Fibroblast of peridontal ligament (primary cell): ENCODE results near the gene BBOF1.

ENCODE experiments used
- DNase-seq: peaks from one replicate; pipeline ENCODE4 v3.0.0-alpha.2; 2010; ENCODE audit errors: extremely low read depth

The BBOF1 gene

DNA sequence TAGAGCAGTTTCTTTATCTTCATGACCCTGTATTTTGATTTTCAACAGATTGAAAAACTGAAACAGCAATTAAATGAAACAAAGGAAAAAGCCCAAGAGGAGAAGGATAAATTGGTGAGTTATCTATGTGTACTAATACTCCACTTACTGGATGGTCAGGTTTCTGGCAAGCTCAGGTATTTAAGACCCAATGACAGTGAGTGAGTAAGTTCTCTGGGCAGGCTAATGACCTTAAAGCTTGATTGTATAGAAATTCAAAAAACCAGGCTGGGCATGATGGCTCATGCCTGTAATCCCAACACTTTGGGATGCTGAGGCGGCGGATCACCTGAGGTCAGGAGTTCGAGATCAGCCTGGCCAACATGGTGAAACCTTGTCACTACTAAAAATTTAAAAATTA is 10.0 kb downstream of the BBOF1 start:
- no peak for DNase-seq

DNA sequence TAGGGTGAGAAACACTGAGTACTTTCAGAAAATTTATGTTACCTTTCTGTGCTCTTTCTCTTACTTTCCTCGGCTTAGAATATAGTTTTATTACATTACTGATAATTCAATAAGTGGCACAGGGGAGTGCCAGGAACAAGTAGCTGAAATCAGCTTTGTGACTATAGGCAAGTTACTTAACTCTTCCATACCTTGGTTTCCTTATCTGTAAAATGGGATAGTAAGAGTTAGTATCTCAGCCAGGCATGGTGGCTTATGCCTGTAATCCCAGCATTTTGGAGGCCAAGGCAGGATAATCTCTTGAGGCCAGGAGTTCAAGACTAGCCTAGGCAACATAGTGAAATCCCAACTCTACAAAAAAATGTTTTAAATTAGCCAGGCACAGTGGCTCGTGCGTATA is 15.4 kb downstream of the BBOF1 start:
- DNase-seq: no peak

DNA sequence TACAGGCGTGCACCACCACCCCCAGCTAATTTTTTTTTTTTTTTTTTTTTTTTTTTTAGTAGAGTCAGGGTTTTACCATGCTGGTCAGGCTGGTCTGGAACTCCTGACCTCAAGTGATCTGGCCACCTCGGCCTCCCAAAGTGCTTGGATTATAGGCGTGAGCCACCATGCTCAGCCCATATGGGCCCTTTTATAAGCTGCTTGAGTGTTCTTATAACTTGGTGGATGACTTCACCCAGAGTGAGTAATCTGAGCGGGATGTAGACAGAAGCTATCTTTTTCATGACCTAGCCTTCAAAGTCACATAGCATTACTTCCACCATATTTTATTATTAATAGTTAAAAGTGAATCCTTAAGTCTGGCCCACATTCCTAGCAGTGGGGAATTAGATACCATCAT is 16.4 kb downstream of the BBOF1 start:
- DNase-seq: peak; percentile 33

DNA sequence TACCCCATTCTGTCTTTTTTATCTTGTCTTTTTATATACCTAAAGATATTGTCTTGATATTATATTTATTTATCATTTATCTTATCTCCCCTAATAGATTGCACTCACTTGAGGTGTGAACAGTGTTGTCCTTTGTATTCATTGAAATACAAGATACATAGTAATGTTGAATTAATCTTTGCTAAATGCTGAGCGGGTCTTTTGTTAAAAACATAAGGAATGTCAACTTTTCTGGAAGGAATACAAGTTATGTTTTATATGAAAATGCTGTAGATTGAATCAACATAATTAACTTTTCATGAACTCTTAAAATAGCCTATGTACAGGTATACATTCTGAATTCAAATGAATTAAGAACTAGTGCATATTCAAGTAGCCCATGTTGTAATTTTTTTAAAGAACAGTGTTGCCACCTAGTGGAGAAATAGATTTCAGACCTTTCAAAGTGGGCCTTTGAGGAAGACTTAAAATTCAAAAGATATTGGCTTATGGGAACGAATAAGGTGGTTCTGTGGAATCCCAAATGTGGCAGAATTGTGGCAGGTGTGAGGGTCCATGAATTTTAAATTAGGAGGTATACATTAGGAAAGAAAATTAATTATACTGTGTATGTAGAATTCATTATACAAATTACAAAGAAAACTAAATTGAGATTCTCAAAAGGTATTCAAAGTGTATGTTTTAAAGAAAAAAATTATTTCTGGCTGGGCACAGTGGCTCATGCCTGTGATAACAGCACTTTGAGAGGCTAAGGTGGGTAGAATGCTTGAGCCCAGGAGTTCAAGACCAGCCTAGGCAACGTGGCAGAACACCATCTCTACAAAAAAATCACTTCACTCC is 19.1 kb downstream of the BBOF1 start:
- peak; percentile 80 for DNase-seq

DNA sequence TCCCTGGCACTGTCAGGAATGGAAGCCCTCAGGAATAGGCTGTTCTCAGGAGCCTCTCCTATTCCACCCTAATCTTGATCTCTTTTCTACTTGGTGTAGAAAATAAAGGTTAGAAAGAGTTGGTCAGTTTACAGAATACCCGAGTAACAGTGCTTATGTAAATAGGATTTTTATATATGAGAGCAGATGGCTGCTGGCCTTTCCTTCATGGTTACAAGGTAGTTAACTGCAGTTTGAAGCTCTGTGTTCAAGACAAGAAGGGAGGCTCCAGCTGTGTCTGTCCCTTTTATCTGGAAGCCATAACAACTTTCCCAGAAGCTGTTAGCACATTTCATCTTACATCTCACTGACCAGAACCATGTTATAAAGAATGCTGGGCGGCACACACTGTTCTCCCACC is 23.1 kb downstream of the BBOF1 start:
- no peak for DNase-seq

DNA sequence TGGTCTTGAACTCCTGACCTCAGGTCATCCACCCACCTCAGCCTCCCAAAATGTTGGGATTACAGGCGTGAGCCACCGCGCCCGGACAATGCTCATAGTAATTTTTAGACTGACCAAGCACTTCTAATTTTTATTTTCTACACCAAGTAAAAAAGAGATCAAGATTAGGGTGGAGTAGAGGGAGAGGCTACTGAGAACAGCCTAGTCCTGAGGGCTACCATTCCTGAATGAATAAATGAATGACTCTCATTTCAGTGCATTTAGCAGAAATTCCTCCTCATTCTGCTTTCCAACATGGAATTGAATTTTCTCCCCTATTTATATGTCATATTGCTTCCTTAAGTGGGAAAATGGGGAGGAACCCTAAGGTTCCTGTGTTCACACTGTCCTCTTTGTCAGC is 26.4 kb downstream of the BBOF1 start:
- DNase-seq: no peak

DNA sequence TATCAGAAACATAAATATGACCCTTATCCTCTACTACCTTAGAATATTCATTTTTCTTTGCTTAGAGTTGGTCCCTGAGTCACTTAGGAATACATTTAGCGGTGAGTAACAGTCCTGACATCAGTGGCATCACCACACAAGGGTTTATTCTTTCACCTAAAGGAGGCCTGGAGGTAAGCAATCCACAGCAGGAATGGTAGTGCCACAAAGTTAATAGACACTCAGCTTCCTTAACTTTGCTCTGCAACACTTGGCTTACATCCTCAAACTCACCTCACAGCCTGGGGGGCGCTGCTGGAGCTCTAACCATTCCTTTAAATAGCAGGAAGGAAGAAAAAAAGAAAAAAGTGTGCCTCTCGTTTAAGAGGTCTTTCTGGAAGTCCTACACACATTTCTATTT is 29.1 kb downstream of the BBOF1 start:
- DNase-seq: no peak

DNA sequence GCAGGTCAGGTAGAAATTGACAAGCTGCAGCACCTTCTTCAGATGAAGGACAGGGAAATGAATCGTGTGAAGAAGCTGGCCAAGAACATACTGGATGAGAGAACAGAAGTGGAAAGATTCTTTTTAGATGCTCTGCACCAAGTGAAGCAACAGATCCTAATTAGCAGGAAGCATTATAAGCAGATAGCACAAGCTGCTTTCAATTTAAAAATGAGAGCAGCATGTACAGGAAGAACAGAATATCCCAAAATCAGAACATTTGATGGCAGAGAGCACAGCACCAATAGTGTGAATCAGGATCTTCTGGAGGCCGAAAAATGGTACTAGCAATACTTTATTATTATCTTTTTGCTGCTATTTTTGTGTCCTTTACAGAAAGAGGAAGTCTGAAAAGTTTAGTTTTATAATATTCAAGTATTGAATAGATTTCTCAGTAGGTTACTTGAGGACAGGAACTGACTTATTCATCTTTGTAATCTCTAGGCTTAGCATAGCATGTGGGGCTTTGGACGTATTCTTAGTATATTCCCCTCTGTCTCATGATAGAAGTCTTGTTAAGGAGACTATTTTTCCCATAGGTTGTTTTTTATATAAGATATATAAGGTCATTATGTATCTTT is 30.8 kb downstream of the BBOF1 start:
- peak; percentile 7 for DNase-seq

DNA sequence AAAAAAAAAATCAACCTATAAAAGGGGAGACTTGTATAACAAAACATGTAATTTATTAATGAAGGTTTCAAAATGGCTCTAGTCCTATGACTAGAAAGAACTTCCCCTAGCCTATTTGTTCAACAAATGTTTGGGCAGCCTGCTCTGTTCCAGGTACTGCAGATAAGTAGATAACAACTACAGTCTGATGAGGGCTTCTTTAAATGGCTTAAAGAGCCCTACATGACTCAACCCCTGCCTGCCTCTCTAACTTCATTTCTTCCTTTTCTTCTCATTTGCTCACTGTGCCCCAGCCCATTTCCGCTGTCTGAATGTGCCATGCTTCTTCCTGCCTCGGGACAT is 43.6 kb downstream of the BBOF1 start:
- no peak for DNase-seq

DNA sequence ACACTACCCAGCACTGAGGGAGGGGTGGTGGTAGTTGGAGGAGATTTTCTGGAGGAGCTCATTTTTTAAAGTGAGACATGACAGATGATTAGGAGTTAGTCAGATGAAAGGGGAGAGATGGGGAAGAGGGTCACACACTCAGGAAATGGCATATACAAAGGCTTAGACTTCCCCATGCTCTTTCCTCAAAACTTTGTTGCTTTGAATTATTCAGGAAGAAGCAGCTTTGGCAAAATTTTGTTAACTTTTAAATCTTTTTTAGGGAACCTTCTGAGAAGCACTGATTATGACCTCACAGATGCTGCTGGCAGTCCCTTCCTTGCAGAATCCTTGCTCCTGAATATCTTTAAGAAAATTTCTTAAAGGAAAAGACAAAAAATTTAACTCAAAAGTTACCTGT is 45.3 kb downstream of the BBOF1 start:
- no peak for DNase-seq

DNA sequence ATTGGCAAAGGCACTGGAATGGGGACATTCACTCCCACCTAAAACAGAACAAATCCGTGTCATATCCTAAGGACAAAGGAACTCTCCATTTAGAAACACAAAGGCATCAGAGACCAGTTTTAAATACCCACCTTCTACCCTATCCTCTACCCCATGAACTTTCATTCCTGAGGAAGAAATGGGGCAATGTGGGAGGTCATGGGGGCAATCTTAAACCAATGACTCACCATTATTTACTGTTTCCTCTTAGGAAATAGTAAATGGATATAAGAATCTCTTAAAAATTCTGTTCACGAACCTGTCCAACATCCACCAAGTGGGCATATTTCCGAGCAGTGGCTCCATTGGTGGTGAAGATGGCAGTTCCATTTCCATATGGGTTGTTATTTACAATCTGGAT is 45.7 kb downstream of the BBOF1 start:
- no peak for DNase-seq

DNA sequence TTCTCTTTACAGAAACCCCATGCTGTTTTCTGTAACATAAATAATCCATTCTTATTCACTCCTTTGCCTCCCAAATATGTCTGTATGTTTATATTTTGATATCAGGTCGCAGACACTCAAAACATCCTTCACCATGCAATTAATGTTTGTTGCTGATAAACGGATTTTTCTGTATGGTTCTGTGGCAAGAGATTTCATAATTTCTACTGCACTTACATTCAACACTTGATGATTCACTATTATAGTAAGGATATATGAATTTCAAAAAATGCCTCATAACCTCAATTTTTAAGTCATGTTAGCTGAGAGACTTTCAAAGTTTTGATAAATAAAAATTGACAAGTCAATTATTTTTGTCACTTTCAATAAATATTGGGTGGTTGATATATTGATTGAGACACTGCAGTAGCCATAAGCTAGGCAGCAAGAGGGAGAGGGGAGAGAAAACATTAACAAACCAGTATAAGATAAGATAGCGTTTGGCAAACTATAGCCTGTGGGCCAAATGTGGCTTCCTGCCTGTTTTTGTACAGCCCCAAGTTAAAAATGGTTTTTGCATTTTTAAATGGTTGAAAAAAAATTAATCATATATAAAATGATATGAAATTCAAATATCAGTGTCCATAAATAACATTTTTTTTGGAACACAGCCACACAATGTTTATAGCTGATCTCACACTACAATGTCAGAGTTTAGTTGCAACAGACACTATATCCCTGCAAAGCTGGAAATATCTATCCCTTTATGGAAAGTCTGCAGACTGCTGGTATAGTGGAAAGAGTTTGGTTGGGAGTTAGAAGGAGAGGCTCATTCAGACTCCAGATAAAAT is 46.8 kb downstream of the BBOF1 start:
- DNase-seq: peak; percentile 16

DNA sequence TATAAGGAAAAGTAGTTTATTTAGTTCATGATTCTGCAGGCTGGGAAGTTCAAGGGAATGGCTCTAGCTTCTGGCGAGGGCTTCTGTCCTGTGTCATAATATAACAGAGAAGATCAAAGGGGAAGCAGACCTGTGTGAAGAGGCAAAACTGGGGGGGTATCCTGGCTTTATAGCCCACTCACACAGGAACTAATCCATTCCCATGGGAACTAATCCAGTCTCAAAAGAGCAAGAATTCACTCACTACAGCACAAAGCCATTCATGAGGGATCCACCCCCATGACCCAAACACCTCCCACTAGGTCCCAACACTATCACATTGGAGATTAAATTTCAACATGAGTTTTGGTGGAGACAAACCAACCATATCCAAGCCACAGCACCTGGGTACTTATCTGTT is 58.3 kb downstream of the BBOF1 start:
- DNase-seq: no peak

DNA sequence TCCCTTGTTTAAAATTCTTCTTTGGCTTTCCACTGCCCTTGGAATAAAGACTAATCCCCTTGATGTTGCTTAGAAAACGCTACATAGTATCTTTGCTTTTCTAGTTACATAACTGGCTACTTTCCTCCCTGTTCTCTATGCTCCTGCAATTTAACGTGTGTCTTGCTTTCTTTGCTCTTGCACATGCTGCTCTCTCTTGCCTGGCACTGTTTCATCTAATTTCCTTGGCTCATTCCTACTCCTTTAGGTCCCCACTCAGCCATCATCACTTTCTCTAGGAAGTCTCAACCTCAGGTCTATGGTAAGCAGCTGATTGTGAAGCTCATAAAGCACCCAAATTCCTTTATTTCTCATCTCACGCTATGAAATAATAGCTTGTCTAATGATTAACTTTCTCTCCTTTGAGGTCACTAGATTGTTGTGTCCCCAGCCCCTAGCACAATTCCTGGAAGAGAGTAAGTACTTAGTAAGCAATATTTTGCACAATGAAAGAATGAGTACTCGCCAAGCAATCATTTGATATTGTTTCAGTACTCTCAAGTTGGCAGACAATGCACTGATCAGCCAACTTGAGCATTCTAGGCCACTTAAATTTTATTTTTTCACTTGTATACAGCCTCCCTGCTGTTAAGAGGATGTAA is 61.8 kb downstream of the BBOF1 start:
- no peak for DNase-seq

DNA sequence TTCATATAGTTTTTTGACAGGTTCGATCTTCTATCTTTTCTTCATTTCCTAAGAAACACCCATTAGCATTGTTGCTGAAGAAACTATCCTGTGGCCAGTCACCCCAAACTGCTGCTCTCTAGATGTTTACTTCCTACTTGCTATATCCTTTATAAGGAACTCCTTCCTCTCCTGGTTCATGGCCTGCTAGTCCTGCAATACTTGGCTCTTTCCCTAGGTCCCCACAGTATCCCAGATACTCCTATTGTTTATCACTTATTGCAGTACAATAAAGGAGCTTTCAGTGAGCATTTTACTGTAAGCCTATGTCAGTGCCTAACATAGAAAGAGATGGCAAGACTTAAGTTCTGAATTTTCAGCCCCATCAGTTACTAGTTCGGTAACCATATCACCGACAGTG is 62.3 kb downstream of the BBOF1 start:
- no peak for DNase-seq

DNA sequence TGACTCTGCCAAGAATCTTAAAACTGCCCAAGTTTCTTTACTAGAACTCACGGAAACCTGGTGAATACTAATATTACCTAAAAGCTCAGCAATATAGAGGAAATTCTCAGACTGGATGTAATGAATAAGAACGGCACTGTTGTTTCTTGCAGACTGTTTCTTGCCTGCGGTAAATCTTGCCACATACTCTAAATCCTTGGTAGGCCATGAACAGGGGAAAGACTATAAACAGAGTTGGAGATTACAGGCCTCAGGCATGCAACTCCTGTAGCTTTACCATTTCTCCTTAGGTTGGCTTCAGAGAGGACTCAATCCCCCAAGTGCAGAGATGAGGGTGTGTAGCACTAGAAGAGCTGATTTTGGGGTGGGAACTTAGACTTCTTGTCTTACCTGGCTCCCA is 64.0 kb downstream of the BBOF1 start:
- DNase-seq: peak; percentile 17

DNA sequence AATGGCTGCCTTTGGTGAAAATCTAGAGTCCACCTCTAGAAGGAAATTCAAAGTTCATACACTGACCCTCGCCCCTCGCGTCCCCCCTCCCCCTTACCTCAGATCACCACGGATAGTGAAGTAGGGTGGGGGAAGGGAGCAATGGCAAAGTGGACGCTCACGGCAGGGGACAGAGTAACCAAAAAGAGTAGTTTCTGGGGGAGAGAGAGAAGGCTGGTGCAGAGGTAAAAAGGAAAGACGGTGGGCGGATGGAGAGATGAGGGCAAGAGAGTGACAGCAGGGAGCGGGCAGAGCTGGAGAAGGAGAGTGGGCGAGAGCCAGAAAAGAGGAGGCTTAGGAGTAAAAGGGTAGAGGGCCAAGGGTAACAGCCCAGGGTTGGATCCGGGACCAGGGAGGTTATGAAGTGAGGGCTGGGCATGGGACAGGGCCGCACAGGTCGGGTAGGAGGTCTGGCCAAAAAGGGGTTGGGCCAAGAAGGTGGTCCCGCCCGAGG is 64.7 kb downstream of the BBOF1 start:
- DNase-seq: no peak

DNA sequence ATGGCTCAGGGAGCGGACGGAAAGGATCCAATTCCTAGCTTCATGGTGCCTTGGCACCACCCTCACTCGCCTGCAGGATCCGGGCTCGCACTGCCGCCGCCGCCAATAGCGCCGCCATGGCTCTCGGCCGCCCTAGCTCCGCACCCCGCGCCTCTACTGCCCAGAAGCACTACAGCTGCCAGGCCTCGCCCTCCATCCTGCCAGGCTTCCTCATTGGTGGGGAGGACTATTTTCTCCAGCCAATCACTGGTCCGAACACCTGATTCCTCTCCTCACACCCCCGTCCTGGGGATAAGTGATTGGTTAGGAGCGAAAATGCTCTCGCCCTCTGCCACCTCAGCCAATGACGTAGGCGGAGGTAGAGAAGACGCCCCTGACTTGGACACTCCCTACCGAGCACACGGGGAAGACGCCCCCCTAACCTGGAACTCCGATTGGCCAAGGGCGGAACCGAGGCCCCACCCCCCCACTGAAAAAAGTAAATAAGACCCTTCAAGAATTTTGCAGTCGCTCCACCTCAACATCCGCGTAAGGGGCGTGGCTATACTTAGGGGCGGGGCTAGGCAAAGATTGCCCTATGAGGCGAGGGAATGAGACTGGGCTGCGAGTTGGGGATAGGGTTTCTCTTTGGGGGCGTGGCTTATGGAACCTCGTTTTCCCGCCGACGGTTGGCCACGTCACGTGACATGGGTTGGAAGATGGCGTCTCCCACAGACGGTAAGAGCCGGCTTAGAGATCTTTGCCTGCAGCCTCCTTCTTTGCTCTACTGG is 65.3 kb downstream of the BBOF1 start, which contains the start of the genes ALDH6A1 and LIN52:
Gene ALDH6A1, minus strand, starts transcription at position 177 of the 770 bp plus-strand sequence. Its CDS starts 59 bp downstream, at position 118.
Gene LIN52, plus strand, starts transcription at position 680 of the 770 bp plus-strand sequence. Its CDS starts 19 bp downstream, at position 699.
- peak; percentile 100 for DNase-seq

DNA sequence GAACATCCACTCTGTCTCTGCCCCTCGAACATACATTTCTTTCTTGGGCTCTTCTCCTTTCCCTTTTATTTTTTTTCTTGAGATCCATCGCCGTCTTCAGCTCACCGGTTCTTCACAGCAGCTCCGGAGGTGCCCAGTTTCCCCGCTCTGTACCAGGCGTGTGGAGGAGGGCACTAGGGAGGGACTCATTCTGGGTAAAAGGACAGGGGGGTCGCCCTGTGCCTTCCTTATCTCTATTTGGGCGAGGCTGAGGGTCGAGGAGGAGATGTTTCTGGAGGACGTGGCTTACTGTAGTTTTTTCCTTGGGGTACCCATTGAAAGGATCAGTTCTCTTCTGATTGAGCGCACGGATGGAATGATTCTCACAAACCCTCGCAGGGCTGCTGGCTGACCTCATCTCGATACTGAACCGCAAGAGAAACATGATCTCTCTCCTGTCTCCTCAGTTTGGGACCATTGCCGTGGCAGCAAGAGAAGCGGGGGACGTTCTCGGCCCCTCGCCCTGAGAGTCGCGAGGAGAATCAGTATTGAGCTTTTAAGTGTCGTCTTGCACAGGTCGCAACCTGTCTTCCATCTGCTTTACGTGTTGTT is 66.0 kb downstream of the BBOF1 start:
- DNase-seq: peak; percentile 48

DNA sequence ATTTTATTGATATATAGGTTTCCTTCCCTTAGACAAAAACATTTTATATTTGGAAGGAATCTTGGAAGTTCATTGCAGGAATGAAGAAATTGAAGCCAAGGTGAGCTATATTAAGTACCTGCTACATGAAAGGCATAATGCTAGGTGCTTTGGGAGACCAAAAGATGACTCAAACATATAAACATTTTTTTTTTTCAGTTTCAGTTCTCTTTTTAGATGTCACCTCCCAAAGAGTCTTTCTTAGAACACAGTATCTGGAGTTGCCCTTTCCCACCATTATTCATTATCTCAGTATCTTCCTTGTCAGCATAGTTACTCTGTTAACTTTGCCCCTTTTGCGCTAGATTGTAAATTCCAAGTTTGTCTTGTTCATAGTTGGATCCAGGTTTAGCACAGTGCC is 66.7 kb downstream of the BBOF1 start:
- no peak for DNase-seq
